Measurements from ENCODE around the gene DOCK2.

DOCK2 gene

DNA sequence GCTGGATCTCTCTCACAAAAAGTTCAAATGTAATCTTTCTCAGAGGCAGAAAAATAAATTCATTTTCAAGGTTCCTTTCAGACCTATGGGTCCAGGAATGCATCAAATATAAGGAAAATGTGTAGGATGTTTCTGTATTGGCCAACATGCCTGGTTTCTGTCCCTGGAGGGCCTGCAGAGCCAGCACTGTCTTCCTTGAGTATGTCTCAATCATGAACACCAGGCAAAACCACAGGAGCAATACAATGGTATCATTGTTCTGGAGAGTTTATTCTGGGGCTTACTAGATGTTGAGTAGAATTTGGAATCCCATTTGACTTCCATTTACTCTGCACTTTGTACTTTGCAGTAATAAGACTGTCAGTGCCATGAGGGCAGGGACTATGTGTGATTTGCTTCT lies 319.7 kb downstream of the DOCK2 start:
- TF ChIP-seq, protein P1, sequence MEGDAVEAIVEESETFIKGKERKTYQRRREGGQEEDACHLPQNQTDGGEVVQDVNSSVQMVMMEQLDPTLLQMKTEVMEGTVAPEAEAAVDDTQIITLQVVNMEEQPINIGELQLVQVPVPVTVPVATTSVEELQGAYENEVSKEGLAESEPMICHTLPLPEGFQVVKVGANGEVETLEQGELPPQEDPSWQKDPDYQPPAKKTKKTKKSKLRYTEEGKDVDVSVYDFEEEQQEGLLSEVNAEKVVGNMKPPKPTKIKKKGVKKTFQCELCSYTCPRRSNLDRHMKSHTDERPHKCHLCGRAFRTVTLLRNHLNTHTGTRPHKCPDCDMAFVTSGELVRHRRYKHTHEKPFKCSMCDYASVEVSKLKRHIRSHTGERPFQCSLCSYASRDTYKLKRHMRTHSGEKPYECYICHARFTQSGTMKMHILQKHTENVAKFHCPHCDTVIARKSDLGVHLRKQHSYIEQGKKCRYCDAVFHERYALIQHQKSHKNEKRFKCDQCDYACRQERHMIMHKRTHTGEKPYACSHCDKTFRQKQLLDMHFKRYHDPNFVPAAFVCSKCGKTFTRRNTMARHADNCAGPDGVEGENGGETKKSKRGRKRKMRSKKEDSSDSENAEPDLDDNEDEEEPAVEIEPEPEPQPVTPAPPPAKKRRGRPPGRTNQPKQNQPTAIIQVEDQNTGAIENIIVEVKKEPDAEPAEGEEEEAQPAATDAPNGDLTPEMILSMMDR (conservative IDR thresholded peaks at IDR 0.05; ENCODE audit: low read depth): no peak
- H3K27ac ChIP-seq: no peak overlapping the region
- CTCF ChIA-PET: interaction anchor here (0.9 kb wide), 1 partner anchor 29 kb away, joined by 3 read pairs; no protein-coding TSS in a partner anchor
- DNase-seq (ENCODE audit: low spot score): no peak
- POLR2A ChIA-PET (ENCODE audit: low non-redundant PET): no interaction called here

DNA sequence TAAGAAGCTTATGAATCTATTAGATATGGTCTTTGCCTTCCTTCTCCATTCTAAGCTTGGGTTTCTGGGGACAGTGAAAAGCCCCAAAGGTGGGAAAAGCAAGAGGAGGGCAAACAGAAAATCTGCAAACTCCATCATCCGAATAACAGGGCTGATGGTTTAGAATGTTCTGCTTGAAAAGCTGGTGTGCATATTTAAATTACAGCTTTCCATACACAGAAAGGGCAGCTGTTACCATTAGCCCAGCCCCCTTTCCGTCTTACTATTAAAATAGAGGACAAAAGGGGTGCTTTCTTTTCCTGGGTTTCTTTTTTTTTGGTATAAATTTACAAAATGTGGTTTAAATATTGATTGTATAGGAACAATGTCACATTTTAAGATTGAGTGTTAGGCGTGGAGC lies 321.2 kb downstream of the DOCK2 start:
- TF ChIP-seq, protein P1 (conservative IDR thresholded peaks at IDR 0.05; ENCODE audit: low read depth): no peak
- ChIA-PET POLR2A (ENCODE audit: low non-redundant PET) (no interaction called here), CTCF (interaction anchor here (0.6 to 2.4 kb wide), 2 partner anchors 22 to 475 kb away, joined by 3 to 14 read pairs; partner anchors contain the start of gene INSYN2B)
- DNase-seq (ENCODE audit: low spot score): no peak
- no peak overlapping the region for H3K27ac ChIP-seq

DNA sequence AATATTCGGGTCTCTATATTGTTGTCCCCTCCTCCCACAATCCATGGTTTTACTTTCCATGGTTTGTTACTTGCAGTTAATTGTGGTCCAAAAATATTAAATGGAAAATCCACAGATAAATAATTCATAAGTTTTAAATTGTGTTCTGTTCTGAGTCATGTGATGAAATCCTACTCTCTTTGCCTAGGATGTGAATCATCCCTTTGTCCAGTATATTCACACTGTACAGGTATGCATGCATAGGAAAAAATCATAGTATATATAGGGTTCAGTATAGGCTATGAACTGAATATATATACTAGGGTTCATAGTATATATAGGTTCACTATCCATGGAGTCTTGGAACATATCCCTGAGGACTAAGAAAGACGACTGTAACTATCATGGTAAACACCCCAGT lies 323.6 kb downstream of the DOCK2 start:
- POLR2A ChIA-PET (ENCODE audit: low non-redundant PET): no interaction called here
- TF ChIP-seq, protein P1 (conservative IDR thresholded peaks at IDR 0.05; ENCODE audit: low read depth): no peak
- no peak for DNase-seq (ENCODE audit: low spot score)
- no peak overlapping the region for H3K27ac ChIP-seq
- CTCF ChIA-PET: no interaction called here

DNA sequence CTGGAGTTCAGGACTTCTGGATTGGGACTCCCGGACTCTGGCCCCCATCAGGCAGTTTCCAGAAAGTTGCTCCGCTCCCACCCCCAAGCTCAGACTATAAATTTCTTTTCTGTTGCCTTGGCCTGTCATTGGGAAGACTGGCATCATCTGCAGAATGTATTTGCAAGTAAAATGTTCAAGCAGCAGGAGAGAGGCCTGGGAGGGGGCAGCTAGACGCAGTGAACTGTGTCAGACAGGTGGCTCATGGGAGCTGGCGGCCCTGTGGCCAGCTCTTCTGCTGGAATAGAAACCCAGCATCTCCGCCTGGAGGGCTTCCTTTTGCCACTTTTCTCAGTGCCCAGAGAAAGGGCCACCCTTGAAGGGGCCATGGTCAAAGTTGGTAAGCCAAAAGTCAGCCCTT lies 327.2 kb downstream of the DOCK2 start:
- DNase-seq (ENCODE audit: low spot score): no peak
- ChIA-PET CTCF (interaction anchor here (1.0 to 2.4 kb wide), 2 partner anchors 16 to 263 kb away, joined by 3 to 12 read pairs; partner anchors contain the start of gene INSYN2B), POLR2A (ENCODE audit: low non-redundant PET) (no interaction called here)
- H3K27ac ChIP-seq: no peak overlapping the region
- TF ChIP-seq, protein P1 (conservative IDR thresholded peaks at IDR 0.05; ENCODE audit: low read depth): no peak

DNA sequence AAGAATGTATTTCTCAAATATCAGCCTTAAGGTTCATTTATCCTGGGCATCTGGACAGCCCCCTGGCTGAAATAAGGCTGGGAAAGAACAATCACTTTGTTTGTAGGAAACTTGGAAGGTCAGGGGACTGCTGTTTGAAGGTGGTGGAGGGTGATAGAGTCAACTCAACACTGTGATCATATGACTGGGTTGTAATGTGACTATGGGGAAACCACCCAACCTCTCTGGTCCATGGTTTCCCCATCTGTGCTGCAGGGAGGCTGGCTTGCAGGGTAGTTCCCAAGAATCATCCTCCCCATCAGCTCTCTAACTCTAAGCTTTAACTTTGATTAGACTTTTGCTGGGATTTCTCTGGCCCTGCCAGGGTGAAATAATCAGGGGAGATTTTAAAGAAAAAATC lies 333.3 kb downstream of the DOCK2 start:
- ChIA-PET POLR2A (ENCODE audit: low non-redundant PET) (no interaction called here), CTCF (interaction anchor here (2.2 kb wide), 1 partner anchor 10 kb away, joined by 19 read pairs; the partner anchor contains the start of gene INSYN2B)
- TF ChIP-seq, protein P1 (conservative IDR thresholded peaks at IDR 0.05; ENCODE audit: low read depth): no peak
- peak overlapping the region; percentile 74; the same call in 1 of the 2 replicates for H3K27ac ChIP-seq
- DNase-seq (ENCODE audit: low spot score): no peak

DNA sequence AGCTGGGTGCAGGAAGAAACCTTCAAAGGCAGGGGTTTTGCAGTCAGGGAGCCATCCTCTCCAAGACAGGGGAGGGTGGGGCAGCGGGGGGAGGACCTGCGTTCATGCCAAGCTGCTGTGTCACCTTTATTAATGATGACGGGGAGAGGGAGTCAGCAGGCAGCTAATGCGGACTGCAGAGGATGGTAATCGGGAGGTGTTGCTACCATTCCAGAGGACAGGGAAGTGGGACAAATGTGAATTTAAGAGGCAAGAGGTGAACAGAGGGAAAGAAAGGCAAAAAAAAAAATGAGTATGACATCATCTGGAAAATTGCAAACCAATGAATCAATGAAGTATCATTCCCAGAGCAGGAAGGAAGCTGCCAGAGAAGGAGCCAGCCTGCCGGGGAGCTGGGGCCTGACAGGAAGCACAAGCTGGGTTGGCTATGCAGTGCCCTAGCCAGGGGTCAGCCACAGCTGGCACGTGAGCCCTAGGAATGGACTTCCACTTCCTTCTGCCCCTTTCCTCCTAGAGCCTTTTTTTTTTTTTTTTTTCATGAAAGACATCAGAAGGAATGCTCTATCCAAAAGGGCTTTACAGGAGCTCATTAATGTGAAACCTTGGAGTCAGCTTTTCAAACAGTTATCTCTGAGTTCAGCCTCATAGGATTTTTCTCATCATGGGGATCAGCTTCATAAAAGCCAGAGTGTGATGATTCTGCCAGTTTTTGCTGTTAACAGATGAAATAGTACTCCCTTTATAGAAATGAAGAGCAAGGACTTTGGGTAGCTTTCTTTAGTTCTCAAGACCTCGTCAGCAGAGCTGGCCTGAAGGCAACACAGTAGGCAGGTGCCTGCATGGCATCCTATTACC lies 334.1 kb downstream of the DOCK2 start:
- peak overlapping the region; percentile 74 for H3K27ac ChIP-seq
- TF ChIP-seq, protein P1 (conservative IDR thresholded peaks at IDR 0.05; ENCODE audit: low read depth): no peak
- peak; percentile 98 for DNase-seq (ENCODE audit: low spot score)
- ChIA-PET CTCF (interaction anchor here (0.6 to 2.2 kb wide), 2 partner anchors 9 to 223 kb away, joined by 4 to 19 read pairs; partner anchors contain the start of gene INSYN2B), POLR2A (ENCODE audit: low non-redundant PET) (interaction anchor here (0.7 kb wide), 1 partner anchor 249 kb away, joined by 3 read pairs; no protein-coding TSS in a partner anchor)
